HG03196 (cell line): ENCODE data around the gene F2.

ENCODE experiments used
- ATAC-seq: cut with Tn5 transposase; IDR thresholded peaks from one replicate; pipeline ENCODE4 v1.9.1; 2021; ENCODE audit not compliant: unreplicated experiment

The F2 gene

GRCh38 chr11:46738887-46739286, 19.9 kb downstream of the F2 start:
- no peak for ATAC-seq

- ATAC-seq: no peak
Observed at GRCh38 chr11:46741600-46742484, 22.8 kb downstream of the F2 start.

- no peak for ATAC-seq
Observed at GRCh38 chr11:46743043-46743442, 24.0 kb downstream of the F2 start.

GRCh38 chr11:46743693-46744339, 24.8 kb downstream of the F2 start:
- no peak for ATAC-seq

GRCh38 chr11:46745328-46745727, 26.3 kb downstream of the F2 start:
- no peak for ATAC-seq

- ATAC-seq: no peak
Observed at GRCh38 chr11:46745995-46746394, 27.0 kb downstream of the F2 start.

- ATAC-seq: no peak
Observed at GRCh38 chr11:46747150-46747549, 28.1 kb downstream of the F2 start.

GRCh38 chr11:46755962-46756361, 36.9 kb downstream of the F2 start:
- ATAC-seq: no peak

- ATAC-seq: no peak
Observed at GRCh38 chr11:46759196-46759595, 40.2 kb downstream of the F2 start.

- no peak for ATAC-seq
Observed at GRCh38 chr11:46760429-46761128, 41.6 kb downstream of the F2 start.

GRCh38 chr11:46761807-46762206, 42.8 kb downstream of the F2 start:
- no peak for ATAC-seq

GRCh38 chr11:46762248-46762647, 43.2 kb downstream of the F2 start:
- no peak for ATAC-seq

- ATAC-seq: no peak
Observed at GRCh38 chr11:46766656-46767055, 47.6 kb downstream of the F2 start.

GRCh38 chr11:46769636-46770221, 50.7 kb downstream of the F2 start:
- no peak for ATAC-seq

- no peak for ATAC-seq
Observed at GRCh38 chr11:46776878-46777277, 57.9 kb downstream of the F2 start.

- ATAC-seq: no peak
Observed at GRCh38 chr11:46778416-46778815, 59.4 kb downstream of the F2 start.
